Activated effector memory CD4-positive, alpha-beta T cell treated with anti-CD3 and anti-CD28 coated beads, Interleukin-2, amount 50 U/mL, for 16 hours (primary cell): ENCODE results near the gene FDXACB1.

Source experiments
- DNase-seq: peaks from one replicate; pipeline ENCODE4 v3.0.0-alpha.2; 2020

FDXACB1 gene, protein sequence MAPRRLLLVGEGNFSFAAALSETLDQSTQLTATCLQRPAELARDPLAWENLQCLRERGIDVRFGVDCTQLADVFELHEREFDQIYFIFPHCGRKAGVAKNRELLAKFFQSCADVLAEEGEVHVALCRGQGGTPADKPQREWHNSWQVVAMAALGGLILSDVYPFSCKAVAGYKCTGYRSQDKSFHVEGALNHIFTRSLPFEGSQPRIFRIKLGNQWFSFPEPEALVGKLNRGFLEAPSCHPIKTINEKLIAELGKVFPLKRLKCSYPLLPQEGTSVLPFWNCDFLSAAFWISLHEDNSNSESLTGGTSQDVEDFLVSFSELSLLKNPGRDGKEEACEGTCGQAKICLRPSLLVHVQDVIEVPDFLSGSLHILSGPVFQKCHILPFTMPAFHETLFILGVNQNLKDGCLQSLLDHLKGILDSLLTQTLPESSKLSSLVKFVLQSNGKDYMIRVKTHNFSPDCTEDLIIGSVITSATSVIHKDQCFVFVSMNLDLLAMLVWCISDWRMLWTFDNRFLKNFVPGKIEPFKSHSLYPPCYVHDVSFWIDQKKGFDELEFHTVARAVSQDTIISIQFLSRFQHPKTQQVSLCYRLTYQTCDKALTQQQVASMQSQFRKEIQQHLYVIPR

GRCh38 chr11:111878849-111879636, at the start of gene FDXACB1, which contains the start of gene CFAP68:
Gene FDXACB1 (minus strand): TSS chr11:111879165. CDS start chr11:111879132, 33 bp downstream.
Gene CFAP68 (plus strand): TSS chr11:111879541. CDS start chr11:111879561, 20 bp downstream.
- DNase-seq, result peak; percentile 97

DNA sequence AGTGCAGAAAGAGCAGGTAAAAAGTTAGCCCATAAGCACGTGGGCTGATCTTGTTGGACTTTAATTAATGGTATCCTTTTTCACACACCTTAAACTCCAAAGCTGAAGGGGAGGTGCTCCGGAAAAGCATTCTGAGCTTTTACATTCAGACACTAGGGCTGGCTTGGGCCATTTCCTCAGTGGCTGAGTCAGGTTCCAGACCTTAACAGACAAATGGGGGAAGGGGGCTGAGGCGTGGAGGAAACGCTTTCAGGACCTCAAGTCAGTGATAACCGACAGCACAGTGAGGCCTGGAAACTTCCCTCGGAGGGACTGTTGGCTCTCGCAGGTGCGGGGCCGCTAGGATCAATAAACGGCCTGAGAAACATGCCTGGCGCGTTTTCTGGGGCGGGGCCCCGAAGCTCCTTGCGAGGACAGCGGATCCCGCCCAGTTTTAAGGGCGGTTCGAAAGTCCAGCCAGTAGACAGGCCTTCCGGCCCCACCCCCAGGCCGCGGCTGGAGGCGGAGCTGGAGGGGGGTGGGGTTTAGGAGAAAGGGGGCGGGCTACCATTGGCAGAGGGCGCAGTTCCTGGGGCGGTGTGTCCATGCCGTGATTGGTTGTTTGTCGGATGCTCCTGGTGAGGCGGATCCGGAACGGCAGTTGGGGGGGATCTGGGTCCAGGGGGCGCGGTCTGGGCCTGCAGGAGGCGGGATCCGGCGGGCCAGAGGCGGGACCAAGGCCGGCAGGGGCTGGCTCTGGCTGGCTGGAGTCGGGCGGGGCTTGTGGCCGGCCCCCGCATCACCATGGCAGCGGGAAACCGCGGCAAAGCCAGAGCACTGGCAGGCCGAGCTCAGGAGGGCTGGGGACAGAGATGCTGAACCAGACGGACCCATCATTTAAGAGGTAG, 47.8 kb upstream of the FDXACB1 start:
- DNase-seq, result peak; percentile 98

- no peak for DNase-seq
Observed at GRCh38 chr11:111925953-111926352, 47.0 kb upstream of the FDXACB1 start.

- no peak for DNase-seq
Observed at GRCh38 chr11:111923951-111924350, 45.0 kb upstream of the FDXACB1 start.

DNA sequence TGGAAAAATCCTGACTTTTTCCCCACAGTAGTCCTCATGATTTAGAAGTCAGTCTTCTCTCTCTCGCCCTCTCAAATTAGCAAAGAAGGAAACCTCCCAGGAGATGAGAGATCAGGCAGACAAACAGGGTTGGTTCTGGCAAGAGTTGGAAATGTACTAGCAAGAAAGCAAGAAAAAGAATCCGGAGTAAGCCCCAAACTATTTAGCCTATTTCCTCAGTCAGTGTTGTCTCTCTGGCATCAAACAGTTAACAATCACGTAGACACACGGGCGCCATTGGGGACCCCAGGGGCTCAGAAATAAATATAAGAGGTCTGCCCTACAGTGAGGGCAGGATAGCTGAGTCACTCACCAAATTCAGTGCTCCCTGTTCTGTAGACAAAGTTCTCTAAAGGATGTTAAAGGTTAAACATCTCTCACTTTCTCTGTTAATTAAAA, 44.4 kb upstream of the FDXACB1 start:
- DNase-seq, result no peak

GRCh38 chr11:111922803-111923202, 43.8 kb upstream of the FDXACB1 start:
- no peak for DNase-seq

DNA sequence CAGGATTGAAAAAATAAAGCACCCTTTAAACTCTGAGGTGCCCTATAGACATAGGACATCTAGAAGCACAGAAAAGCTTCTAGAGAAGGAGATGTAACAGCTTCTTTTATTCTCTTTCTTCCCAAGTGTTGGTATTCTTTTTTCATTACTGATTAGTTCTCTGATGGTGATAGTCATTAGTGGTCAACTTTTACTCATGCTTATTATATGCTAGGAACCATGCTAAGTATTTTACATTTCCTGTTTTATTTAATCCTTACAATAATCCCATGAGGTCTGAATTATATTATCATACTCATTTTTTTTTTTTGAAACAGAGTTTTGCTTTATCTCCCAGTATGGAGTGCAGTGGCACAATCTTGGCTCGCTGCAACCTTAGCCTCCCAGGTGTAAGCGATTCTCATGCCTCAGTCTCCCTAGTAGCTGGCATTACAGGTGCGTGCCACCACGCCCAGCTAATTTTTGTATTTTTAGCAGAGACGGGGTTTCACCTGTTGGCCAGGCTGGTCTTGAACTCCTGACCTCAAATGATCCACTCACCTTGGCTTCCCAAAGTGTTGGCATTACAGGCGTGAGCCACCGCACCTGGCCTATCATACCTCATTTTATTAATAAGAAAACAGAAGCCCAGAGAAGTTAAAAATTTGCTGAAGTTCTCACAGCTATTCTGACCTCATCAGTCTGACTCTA, 42.7 kb upstream of the FDXACB1 start:
- DNase-seq, result no peak

DNA sequence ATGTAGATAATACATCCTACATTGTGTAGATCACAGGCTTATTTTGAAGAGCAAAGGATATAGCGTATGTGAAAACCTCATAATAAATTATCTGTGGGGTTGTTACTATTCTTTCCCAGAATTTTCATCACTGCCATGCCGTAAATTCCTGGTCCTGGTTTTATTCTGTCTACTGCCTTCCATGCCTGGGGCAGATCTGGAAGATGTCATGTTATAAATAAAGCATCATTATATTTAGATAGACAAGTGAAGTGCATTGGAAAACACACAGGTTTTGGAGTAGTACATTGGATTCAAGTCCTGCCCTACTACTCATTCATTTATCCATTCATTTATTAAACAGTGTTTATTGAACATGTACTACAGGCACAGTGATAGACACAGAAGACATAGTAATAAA, 41.9 kb upstream of the FDXACB1 start:
- DNase-seq, result no peak

DNA sequence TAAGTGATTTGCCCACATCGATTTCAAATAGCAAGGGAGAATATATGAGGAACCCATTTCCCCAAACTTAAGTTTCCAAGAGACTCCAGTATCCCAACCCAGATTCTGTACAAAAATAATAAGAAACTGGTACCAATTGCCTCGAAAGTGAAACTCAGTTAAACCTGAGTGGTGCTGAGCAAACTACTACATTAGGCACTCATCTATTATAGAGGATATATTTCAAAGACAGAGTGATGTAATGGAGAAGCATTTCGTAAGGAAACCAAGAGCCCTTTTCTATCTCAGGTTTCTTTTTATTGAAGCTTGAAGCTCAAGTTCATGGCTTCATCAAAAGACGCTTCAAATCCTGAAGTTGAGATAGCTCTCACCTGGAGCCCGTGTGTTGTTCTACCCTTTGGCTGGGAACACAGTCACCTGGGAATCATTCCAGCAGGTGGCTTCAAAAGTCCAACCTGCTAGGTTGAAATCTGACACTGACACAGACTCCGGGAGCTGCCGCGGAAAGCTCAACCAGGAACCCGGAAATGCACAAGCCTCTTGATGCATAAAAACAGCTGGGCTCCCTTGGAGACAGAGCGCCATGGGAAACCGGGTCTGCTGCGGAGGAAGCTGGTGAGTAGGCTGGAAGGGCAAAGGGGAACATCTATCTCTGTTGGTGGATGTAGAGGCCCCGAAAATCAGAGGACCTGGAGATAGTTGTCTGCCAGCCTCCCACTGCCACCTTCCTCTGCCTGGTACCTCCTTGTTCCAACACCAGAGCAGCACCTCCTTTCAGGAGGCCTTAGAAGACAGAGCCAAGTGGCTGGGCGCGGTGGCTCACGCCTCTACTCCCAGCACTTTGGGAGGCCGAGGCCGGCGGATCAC, 39.7 kb upstream of the FDXACB1 start, which contains the start of gene C11orf52:
C11orf52 (plus strand) TSS at position 524 of the 867 bp plus-strand sequence; CDS start at position 584, 60 bp downstream.
- DNase-seq, result no peak

GRCh38 chr11:111917788-111918187, 38.8 kb upstream of the FDXACB1 start:
- no peak for DNase-seq

- DNase-seq, result no peak
Observed at GRCh38 chr11:111917312-111917711, 38.3 kb upstream of the FDXACB1 start.

- DNase-seq, result no peak
Observed at GRCh38 chr11:111916768-111917167, 37.8 kb upstream of the FDXACB1 start.

DNA sequence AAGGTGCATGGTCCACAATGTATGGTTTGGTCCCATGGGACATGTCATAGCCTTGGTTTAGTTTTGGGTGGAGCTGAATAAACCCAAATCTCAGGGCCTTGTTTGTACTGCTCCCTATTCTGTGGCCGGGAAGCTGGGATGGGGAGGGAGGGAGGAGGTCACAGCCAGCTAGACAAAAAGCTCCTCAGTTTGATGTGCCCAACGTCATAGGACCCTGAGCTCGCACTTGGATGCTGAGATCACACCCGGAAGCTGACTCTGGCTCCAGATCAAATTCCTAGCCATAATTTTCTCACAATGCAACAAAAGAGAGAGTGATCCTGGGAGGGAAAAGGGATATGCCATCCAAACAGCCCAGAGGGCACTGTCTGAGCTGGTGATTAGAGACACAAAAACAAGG, 35.0 kb upstream of the FDXACB1 start:
- DNase-seq, result no peak

DNA sequence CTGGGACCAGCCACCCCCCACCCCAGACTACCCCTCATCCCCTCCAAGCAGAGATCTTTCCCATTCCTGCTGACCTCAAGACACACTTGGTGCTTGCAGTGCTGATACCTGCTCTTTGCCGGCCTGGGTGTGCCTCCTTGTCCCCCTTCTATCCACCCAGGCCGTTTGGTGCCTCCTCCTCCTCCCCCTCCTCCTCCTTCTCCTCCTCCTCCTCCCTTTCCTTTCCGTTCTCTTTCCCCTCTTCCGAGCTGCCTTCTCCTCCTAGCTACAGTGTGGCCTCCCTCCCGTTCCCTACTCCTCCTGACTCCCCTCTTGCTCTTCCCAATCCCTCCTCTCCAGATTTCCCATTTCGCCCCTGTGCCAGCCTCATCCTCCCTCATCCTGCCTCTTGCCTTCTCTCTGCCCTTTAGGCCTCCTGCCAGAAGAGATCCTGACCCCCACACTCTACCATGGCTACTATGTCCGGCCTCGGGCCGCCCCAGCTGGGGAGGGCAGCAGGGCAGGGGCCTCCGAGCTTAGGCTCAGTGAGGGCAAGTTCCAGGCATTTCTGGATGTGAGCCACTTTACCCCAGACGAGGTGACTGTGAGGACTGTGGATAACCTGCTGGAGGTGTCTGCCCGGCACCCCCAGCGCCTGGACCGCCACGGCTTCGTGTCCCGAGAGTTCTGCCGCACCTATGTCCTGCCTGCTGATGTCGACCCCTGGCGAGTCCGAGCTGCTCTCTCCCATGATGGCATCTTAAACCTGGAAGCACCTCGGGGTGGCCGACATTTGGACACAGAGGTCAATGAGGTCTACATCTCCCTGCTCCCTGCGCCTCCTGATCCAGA, 34.3 kb upstream of the FDXACB1 start:
- no peak for DNase-seq

DNA sequence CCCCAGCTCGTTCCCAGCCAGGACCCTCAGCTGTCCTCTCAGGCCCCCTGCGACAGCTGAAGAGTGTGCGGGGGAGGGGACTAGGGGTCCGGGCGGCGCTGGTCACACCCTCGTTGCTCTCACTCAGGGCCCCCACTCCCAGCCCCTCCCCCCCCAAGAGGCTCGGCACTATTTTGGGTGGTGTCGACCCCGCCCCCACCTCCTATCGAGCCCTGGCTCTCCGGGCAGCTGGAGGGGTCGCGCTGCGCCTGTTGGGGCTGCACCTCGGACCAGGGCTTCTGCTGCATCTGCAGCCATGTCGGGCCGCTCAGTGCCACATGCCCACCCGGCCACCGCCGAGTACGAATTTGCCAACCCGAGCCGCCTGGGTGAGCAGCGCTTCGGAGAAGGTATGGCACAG, 33.6 kb upstream of the FDXACB1 start, which contains the start of gene HSPB2:
HSPB2 (plus strand) TSS at position 200 of the 400 bp plus-strand sequence; CDS start at position 296, 96 bp downstream.
- DNase-seq, result no peak

DNA sequence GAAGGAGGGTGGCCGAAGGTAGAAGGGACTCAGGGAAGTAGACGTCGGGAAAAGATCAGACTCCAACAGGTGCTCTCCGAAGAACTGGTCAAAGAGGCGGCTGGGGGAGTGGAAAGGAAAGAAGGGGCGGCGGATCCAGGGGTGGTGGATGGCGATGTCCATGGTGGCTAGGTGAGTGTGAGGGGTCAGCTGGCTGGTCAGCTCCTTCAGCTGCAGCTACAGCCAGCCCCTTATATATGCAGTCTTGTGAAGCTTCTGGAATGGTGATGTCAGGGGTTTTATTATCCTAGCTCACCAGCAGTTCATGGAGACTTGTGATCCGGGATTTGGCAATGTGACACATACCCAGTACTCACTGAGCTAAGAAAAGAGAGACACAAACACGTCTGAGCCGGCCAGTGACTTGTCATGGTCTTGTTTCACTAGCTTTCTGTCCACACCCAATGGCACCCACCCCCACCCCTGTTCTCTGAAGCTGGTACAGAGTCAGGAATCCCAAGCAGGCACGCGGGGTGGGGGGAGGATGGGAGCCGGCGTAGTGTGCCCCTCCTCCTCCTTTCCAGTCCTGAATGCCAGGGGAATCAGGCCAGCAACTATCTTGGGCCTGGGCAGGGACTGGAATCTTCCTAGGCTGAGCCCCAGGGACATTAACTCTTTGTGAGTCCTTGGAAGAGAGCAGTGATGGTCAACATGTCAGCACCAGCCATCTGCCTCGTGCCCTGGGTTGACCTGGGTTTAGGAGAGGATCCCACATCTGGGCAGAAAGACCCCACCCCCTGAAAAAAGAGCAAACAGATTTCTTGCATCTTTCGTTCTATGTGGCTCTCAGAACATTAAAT, 32.8 kb upstream of the FDXACB1 start, which contains the start of gene CRYAB:
CRYAB (minus strand) TSS at position 208 of the 839 bp plus-strand sequence; CDS start at position 162, 46 bp downstream.
- DNase-seq, result no peak

GRCh38 chr11:111910676-111911562, 32.0 kb upstream of the FDXACB1 start:
- DNase-seq, result no peak
